Liver (tissue), 3 donors: ENCODE results near the gene RAB6C.
"Not testable (repeated sequence)": the region's sequence is repeated elsewhere in the genome, so short reads cannot be mapped to it uniquely, and the experiment has no call there.

Experiments
- CTCF ChIP-seq: fragments of 150-350 bp; IDR thresholded peaks from 2 replicates; pipeline ENCODE4 v1.5.1; 2017; ENCODE audit warnings: improper control_type of control experiment, low read depth, low read length; ENCODE audit not compliant: missing input control
- SP1 ChIP-seq: IDR thresholded peaks from 2 replicates; pipeline ENCODE4 v1.6.1; 2018; ENCODE audit warnings: antibody characterized with exemption, mild to moderate bottlenecking
- TAF1 ChIP-seq: conservative IDR thresholded peaks from 2 replicates; pipeline ENCODE4 v1.6.1; 2016; ENCODE audit warnings: antibody characterized with exemption, mild to moderate bottlenecking
- donor health status: healthy.
- donor health status: healthy.

GRCh38 chr2:129998771-129999170 is 19.3 kb downstream of the RAB6C start:
- not testable (repeated sequence) for TF ChIP-seq CTCF, TAF1, SP1
